HepG2 (cell line): Measurements from ENCODE around the gene PHF13. TPM values are rescaled to one million over a fixed set of nuclear protein-coding genes. Genes with fewer than 3 reads are reported as not detected.

Experiments
- ARID2 ChIP-seq: sonication (generic); formaldehyde crosslinking; IDR thresholded peaks from 2 replicates; pipeline ENCODE4 v1.8.1; 2022; ENCODE audit warnings: mild to moderate bottlenecking, missing genetic modification reagents, borderline replicate concordance
- CBX2 ChIP-seq, 2 experiments: fragments of 200-600 bp in 1 of 2; sonication (generic); formaldehyde crosslinking in 1 of 2; IDR thresholded peaks; 2 replicates each; pipeline versions ENCODE4 v1.7.0 to v1.8.1; 2018 to 2022; ENCODE audit warnings: low read depth in 2 of 2, low read length in 1 of 2, mild to moderate bottlenecking in 1 of 2, missing genetic modification reagents in 1 of 2
- HMGA1 ChIP-seq: sonication (generic); formaldehyde crosslinking; conservative IDR thresholded peaks from 2 replicates; pipeline ENCODE4 v1.4.0; 2020; ENCODE audit warnings: missing genetic modification reagents
- HOXA3 ChIP-seq: sonication (generic); formaldehyde crosslinking; IDR thresholded peaks from 2 replicates; pipeline ENCODE4 v1.5.0; 2020; ENCODE audit warnings: missing genetic modification reagents
- ISL2 ChIP-seq: sonication (generic); formaldehyde crosslinking; IDR thresholded peaks from 2 replicates; pipeline ENCODE4 v1.5.0; 2020; ENCODE audit warnings: missing genetic modification reagents
- KDM3A ChIP-seq: IDR thresholded peaks from 2 replicates; pipeline ENCODE4 v1.6.1; 2018; ENCODE audit warnings: low read depth, missing compliant biosample characterization
- KDM4B ChIP-seq: sonication (generic); formaldehyde crosslinking; IDR thresholded peaks from 2 replicates; pipeline ENCODE4 v1.4.0; 2020; ENCODE audit warnings: missing genetic modification reagents
- KLF11 ChIP-seq: IDR thresholded peaks from 2 replicates; pipeline ENCODE4 v1.6.1; 2016; ENCODE audit warnings: missing compliant biosample characterization
- MTF1 ChIP-seq: sonication (generic); formaldehyde crosslinking; IDR thresholded peaks from 2 replicates; pipeline ENCODE4 v1.5.0; 2020; ENCODE audit warnings: missing genetic modification reagents
- PAF1 ChIP-seq: IDR thresholded peaks from 2 replicates; pipeline ENCODE4 v1.6.1; 2016; ENCODE audit warnings: missing genetic modification reagents, missing compliant biosample characterization
- PHF20 ChIP-seq: sonication (generic); formaldehyde crosslinking; IDR thresholded peaks from 2 replicates; pipeline ENCODE4 v1.5.0; 2020; ENCODE audit warnings: mild to moderate bottlenecking, missing genetic modification reagents
- PHF8 ChIP-seq: sonication (generic); formaldehyde crosslinking; IDR thresholded peaks from 2 replicates; pipeline ENCODE4 v1.5.0; 2020; ENCODE audit warnings: missing genetic modification reagents
- ZNF382 ChIP-seq: sonication (generic); formaldehyde crosslinking; IDR thresholded peaks from 2 replicates; pipeline ENCODE4 v1.5.0; 2020; ENCODE audit warnings: missing genetic modification reagents, mild to moderate bottlenecking, borderline replicate concordance
- ZNF558 ChIP-seq: sonication (generic); formaldehyde crosslinking; IDR thresholded peaks from 2 replicates; pipeline ENCODE4 v1.9.0; 2022; ENCODE audit warnings: mild to moderate bottlenecking, missing genetic modification reagents, borderline replicate concordance
- ZNF629 ChIP-seq: sonication (generic); formaldehyde crosslinking; conservative IDR thresholded peaks from 2 replicates; pipeline ENCODE4 v1.5.0; 2020; ENCODE audit warnings: missing genetic modification reagents
- ZNF766 ChIP-seq: sonication (generic); formaldehyde crosslinking; IDR thresholded peaks from 2 replicates; pipeline ENCODE4 v1.5.0; 2020; ENCODE audit warnings: missing genetic modification reagents, borderline replicate concordance
- ZSCAN25 ChIP-seq: sonication (generic); formaldehyde crosslinking; IDR thresholded peaks from 2 replicates; pipeline ENCODE4 v1.8.0; 2022; ENCODE audit warnings: mild to moderate bottlenecking, missing genetic modification reagents
- polyA plus RNA-seq, 8 experiments: library from polyadenylated mRNA; depleted of rRNA in 3 of 8; stranded (reverse) in 7 of 8; unstranded in 1 of 8; fragments of >200 nt; fragmentation: Illumina TruSeq in 4 of 8; extraction: Trizol in 4 of 8; gene quantifications; 2 replicates each; pipeline versions ENCODE4 v1.2.1 to v1.2.3, GENCODE V29; 2011 to 2016; ENCODE audit warnings: low read depth in 4 of 8, missing spikeins in 1 of 8, mixed read lengths in 1 of 8; ENCODE audit not compliant: insufficient read depth in 1 of 8
- total RNA-seq, 5 experiments: library from RNA; depleted of rRNA; stranded (reverse); fragments of >200 nt; fragmentation: Illumina TruSeq; extraction: Trizol; gene quantifications; 2 replicates each; pipeline ENCODE4 v1.2.3, GENCODE V29; 2016; ENCODE audit warnings: low read depth in 1 of 5
- TF ChIP-seq, protein P1 (sequence below): sonication (generic); formaldehyde crosslinking; IDR thresholded peaks from 2 replicates; pipeline ENCODE4 v1.8.0; 2022; ENCODE audit warnings: missing genetic modification reagents, mild to moderate bottlenecking, moderate library complexity, borderline replicate concordance
- TF ChIP-seq, protein P2 (sequence below): IDR thresholded peaks from 2 replicates; pipeline ENCODE4 v1.6.1; 2016; ENCODE audit warnings: low read depth, borderline replicate concordance
- TF ChIP-seq, protein P3 (sequence below): sonication (generic); formaldehyde crosslinking; IDR thresholded peaks from 2 replicates; pipeline ENCODE4 v1.4.0; 2020; ENCODE audit warnings: mild to moderate bottlenecking, low read depth, missing genetic modification reagents
- TF ChIP-seq, protein P4 (sequence below), 2 experiments: sonication (generic) in 1 of 2; formaldehyde crosslinking in 1 of 2; IDR thresholded peaks; 2 replicates each; pipeline versions ENCODE4 v1.4.0 to v1.6.1; 2016 to 2020; ENCODE audit warnings: borderline replicate concordance in 1 of 2, low read depth in 1 of 2, mild to moderate bottlenecking in 1 of 2, missing genetic modification reagents in 1 of 2

Gene PHF13
- total and polyA plus RNA-seq, 2 of the 13 experiments (the other 11 are each of a cell fraction or from before 2014, with no cell fraction given): 4.7 to 7.4 TPM

DNA sequence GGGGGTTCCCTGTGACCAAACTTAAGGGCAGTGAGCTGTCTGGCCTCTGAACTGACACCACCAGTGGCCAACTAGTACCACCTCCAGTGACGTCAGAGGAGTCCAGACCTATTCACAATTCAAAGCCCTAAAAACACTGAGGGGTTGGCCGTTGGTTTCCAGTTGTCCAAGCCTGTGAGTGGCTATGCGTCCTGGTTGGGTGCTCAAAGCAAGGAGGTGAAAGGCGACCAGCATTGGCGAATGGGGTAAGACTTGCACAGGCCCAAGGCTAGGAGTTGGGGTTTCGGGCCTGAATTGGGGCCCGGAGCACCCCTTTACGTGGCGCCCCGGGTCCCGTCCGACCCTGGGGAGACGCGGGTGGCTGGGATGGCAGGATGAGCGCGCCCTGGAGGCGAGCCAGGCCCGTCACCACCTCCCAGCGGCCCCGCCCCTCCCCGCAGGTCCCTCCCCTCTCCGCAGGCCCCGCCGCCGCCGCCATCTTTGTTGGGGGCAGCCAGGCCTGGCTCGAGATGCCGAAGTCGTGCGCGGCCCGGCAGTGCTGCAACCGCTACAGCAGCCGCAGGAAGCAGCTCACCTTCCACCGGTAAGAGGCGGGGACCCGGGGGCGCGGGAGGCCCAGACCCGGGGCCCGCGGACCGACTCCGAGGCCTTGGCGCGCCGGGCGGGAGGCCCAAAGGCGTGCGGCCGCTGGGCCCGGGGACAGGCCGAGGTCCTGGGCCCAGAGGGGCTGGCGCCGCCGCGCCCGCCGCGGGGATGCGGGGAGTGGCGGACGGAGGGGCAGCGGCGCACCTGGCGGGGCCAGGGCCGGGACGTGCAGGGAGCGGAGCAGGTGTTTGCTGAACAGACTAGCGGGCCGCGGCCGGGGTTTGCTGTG lies 11.4 kb downstream of the PHF13 start, which contains the start of gene THAP3 (continued):
- TF ChIP-seq, protein P1, sequence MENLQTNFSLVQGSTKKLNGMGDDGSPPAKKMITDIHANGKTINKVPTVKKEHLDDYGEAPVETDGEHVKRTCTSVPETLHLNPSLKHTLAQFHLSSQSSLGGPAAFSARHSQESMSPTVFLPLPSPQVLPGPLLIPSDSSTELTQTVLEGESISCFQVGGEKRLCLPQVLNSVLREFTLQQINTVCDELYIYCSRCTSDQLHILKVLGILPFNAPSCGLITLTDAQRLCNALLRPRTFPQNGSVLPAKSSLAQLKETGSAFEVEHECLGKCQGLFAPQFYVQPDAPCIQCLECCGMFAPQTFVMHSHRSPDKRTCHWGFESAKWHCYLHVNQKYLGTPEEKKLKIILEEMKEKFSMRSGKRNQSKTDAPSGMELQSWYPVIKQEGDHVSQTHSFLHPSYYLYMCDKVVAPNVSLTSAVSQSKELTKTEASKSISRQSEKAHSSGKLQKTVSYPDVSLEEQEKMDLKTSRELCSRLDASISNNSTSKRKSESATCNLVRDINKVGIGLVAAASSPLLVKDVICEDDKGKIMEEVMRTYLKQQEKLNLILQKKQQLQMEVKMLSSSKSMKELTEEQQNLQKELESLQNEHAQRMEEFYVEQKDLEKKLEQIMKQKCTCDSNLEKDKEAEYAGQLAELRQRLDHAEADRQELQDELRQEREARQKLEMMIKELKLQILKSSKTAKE (CRISPR knock-in tag): no peak
- TF ChIP-seq HOXA3 (CRISPR knock-in tag): peak; percentile 84
- TF ChIP-seq ZNF558 (CRISPR knock-in tag): no peak
- peak; percentile 46; the same call in 1 of the 2 replicates for TF ChIP-seq ISL2 (CRISPR knock-in tag)
- no peak for TF ChIP-seq ZNF629 (CRISPR knock-in tag)
- TF ChIP-seq CBX2 (IDR thresholded peaks at IDR 0.05; ENCODE audit: low read depth, low read length): no peak
- TF ChIP-seq CBX2 (CRISPR knock-in tag; IDR thresholded peaks at IDR 0.05; ENCODE audit: low read depth): no peak
- TF ChIP-seq ZNF382 (CRISPR knock-in tag): no peak
- TF ChIP-seq, protein P2, sequence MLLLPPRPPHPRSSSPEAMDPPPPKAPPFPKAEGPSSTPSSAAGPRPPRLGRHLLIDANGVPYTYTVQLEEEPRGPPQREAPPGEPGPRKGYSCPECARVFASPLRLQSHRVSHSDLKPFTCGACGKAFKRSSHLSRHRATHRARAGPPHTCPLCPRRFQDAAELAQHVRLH (CRISPR knock-in tag): no peak
- TF ChIP-seq, protein P3, sequence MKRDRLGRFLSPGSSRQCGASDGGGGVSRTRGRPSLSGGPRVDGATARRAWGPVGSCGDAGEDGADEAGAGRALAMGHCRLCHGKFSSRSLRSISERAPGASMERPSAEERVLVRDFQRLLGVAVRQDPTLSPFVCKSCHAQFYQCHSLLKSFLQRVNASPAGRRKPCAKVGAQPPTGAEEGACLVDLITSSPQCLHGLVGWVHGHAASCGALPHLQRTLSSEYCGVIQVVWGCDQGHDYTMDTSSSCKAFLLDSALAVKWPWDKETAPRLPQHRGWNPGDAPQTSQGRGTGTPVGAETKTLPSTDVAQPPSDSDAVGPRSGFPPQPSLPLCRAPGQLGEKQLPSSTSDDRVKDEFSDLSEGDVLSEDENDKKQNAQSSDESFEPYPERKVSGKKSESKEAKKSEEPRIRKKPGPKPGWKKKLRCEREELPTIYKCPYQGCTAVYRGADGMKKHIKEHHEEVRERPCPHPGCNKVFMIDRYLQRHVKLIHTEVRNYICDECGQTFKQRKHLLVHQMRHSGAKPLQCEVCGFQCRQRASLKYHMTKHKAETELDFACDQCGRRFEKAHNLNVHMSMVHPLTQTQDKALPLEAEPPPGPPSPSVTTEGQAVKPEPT (CRISPR knock-in tag): 0 out of 2 replicates have a peak, but pooled peaks have one; percentile 32
- TF ChIP-seq ZSCAN25 (CRISPR knock-in tag): no peak
- peak; percentile 93 for TF ChIP-seq PHF8 (CRISPR knock-in tag)
- no peak for TF ChIP-seq MTF1
- no peak for TF ChIP-seq ZNF766 (CRISPR knock-in tag)
- no peak for TF ChIP-seq KDM4B (CRISPR knock-in tag)
- TF ChIP-seq, protein P4, sequence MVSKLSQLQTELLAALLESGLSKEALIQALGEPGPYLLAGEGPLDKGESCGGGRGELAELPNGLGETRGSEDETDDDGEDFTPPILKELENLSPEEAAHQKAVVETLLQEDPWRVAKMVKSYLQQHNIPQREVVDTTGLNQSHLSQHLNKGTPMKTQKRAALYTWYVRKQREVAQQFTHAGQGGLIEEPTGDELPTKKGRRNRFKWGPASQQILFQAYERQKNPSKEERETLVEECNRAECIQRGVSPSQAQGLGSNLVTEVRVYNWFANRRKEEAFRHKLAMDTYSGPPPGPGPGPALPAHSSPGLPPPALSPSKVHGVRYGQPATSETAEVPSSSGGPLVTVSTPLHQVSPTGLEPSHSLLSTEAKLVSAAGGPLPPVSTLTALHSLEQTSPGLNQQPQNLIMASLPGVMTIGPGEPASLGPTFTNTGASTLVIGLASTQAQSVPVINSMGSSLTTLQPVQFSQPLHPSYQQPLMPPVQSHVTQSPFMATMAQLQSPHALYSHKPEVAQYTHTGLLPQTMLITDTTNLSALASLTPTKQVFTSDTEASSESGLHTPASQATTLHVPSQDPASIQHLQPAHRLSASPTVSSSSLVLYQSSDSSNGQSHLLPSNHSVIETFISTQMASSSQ (IDR thresholded peaks at IDR 0.05; ENCODE audit: low read depth): no peak
- TF ChIP-seq, protein P4 (CRISPR knock-in tag; IDR thresholded peaks at IDR 0.05; ENCODE audit: borderline replicate concordance): no peak; the same call in 1 of the 2 replicates
- TF ChIP-seq KLF11 (CRISPR knock-in tag): no peak
- TF ChIP-seq PAF1: no peak
- no peak for TF ChIP-seq ARID2
- TF ChIP-seq HMGA1 (CRISPR knock-in tag): no peak
- no peak for TF ChIP-seq KDM3A (CRISPR knock-in tag)
- TF ChIP-seq PHF20 (CRISPR knock-in tag): peak; percentile 30; the same call in 1 of the 2 replicates
